Activated CD4-positive, alpha-beta T cell treated with anti-CD3 and anti-CD28 coated beads for 4 hours (primary cell): Measurements from ENCODE around the gene SDR42E2.
"Not testable (repeated sequence)": the region's sequence is repeated elsewhere in the genome, so short reads cannot be mapped to it uniquely, and the experiment has no call there.

Source experiments
- DNase-seq, 2 donors: peaks; one replicate each; pipeline ENCODE4 v3.0.0-alpha.2; 2020

Gene SDR42E2

DNA sequence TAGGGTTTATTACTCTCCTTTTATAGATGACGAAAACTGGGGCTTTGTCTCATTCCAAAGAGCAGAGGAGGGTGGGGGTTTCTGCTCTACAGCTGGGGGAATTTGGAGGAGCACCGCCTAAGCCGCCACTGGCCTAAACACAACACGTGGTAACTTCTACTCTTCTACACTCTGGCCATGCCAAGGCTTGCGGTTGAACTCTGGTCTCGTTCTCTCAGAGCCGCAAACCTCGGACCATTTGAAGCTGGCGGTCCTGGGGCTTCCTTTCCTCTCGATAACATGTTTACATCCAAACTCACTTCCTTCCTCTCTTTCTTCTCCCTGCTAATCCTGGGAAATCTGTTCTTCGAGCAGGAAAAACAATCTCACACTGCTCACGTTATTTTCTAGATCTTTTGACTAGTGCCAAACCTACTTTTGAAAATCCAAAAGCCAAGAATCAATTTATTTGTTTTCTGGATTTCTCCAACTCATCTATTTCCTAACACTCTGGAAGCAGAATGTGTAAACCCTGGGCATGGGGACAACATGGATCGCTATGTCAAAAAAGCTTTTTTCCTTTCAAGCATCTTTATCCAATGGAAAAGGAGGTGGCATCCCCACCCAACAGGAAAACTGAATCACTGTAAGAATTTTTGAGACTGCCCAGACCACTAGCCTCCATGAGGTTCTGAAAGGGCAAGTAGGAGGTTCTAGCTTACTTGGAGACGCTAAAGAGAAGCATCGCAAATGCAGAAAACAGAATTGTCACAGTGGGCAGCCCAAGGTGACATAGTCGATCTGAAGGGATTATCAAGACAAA is 30.2 kb downstream of the SDR42E2 start:
- peak; percentile 63 to 68 for DNase-seq

- no peak for DNase-seq
These were observed 30.7 kb downstream of the SDR42E2 start for GRCh38 chr16:22193063-22193411.

- peak in 1 of 2 donors; percentile 8 for DNase-seq
These were observed 32.6 kb downstream of the SDR42E2 start for GRCh38 chr16:22194707-22195444.

- no peak for DNase-seq
These were observed 33.1 kb downstream of the SDR42E2 start for GRCh38 chr16:22195445-22195694.

DNA sequence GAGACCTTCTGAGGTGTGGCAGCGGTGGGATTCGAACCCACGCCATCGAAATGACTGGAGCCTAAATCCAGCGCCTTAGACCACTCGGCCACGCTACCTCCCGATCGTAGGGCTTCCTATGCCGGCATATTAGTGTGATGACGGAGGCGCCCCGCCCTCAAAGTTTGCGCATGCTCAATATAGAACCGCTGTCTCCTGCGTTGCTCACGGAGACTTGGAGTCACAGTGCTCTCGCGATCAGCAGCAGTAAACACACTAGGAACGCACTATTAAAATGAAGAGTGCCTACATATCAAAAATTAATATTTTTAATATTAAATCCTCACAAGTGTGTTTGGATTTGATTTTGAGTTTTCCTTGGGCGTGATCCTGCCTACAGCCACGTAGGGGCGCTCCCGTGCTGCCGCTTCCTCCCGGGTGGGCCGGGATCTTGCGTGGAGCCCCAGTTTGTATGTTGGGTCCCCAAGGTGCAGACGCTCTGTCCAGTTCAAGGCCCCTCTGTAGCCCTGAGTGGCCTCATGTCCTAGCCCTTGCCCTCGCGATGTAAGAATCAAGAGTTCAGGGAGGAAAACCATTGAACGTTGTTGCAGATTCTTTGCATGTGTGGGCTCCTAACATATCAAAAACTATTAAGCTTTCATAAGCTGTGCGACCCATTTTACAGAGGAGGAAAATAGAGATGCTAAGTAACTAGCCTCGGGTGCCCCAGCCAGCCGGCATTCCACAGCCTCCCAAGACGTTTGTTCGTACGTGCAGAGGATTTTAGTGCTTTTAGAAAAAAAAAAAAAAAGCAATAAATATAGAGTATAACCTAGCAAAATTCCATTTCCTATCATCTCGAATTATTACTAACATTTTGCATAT is 33.6 kb downstream of the SDR42E2 start:
- DNase-seq: peak; percentile 86 to 91

- not testable (repeated sequence) for DNase-seq
These were observed 34.4 kb downstream of the SDR42E2 start for GRCh38 chr16:22196559-22197168.

DNA sequence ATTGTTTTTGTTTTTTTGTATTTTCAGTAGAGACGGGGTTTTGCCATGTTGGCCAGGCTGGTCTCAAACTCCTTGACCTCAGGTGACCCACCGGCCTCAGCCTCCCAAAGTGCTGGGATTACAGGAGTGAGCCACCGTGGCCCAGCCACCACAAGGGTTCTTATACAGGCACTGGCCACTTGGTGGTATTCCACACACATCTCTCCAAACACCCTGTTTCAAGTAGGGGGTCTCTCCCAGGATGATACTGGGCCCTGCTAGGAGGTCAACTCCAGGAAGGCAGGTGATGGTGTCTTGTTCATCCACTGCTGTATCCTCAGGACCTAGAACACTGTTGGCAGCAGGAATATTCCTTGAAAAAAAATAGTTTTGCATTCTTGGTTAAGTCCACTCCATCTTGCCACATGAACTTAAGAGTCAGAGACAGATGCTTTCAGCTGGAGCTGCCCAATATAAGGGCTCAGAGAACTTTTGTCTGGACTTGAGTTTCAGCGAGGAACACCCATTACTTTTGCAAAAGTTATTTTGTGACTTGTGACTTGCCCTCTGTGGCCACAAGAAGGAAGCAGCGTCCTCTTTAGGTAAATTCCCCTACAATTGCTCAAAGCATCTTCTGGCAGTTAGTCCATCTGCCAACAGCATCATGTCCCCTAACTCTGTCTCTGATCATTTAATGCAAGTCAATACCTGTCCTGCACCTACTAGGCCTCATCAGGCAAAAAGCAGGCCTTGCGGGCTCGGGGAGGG is 36.4 kb downstream of the SDR42E2 start:
- DNase-seq: no peak

DNA sequence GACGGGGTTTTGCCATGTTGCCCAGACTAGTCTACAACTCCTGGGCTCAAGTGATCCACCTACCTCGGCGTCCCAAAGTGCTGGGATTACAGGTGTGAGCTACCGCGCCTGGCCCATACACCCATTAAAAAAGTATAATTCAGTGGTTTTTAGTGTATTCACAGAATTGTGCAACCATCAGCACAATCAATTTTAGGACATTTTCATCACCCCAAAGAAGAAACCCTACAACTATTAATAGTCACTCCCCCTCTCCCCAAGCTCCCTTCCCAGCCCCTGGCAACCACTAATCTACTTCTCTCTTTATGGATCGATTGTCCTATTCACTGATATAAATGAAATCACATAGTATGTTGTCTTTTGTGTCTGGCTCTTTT is 39.9 kb downstream of the SDR42E2 start:
- no peak for DNase-seq

GRCh38 chr16:22203091-22203490 is 40.8 kb downstream of the SDR42E2 start:
- DNase-seq: no peak

DNA sequence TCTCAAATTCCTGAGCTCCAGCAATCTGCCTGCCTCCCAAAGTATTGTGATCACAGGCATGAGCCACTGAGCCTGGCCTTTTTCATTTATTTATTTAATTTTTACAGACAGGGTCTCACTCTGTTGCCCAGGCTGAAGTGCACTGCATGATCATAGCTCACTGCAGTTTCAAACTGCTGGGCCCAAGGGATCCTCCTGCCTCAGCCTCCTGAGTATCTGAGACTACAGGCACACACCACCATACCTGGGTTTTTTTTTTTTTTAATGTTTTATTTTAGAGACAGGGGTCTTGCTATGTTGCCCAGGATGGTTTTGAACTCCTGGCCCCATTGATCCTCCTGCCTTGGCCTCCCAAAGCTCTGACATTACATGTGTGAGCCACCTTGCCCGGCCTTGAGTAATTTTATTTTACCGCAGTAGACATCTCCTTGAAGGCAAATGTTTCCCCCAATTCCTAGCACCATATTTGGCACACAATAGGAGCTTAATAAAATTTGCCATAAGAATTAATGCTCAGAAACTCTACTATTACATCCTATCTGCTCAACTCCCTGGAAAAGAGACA is 41.9 kb downstream of the SDR42E2 start:
- DNase-seq: no peak

- DNase-seq: no peak
These were observed 43.3 kb downstream of the SDR42E2 start for GRCh38 chr16:22205577-22206012.

DNA sequence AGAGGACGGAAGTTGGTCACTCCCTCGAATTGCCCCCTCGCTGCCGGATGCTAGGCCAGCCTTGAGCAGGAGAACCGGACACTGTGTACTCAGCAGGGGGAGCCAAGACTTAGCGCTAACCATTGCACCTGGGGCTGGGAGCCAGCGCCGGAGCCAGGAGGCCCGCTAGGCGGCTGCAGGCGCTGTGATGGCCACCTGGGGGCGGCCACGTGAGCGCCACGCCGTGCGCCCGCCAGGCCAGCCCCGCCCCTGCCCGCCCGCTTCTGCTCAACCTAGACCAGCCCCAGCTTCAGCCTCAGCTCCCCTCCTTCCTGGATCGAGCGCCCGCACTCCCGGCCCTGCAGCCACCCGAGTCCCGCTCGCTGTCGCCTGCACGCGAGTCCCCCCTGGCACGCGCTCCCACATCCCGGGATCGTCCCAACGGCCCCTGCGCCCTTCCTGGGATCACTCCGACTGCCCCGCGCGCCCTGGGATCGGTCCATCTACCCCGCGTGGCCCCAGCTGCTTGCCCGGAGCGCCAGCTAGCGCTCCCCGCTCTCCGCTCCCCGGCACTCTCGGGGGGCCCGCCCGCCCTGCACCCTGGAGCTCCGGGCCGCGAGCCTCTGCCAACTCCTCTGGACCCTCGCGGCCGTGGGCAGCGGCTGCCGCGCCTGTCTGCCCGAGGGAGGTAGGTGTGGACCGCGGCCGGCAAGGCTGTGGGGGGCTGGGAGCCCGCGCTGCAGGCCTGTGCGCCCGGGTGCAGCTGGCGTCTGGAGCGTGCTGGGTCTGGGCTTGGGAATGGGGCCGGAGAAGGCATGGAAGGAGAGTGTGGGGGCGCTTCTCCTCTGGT is 43.9 kb downstream of the SDR42E2 start, which contains the start of gene EEF2K:
Gene EEF2K, plus strand, starts transcription at position 266 of the 829 bp plus-strand sequence. CDS start 19,452 bp downstream, outside the sequence.
- DNase-seq: peak; percentile 77 to 78

- DNase-seq: peak; percentile 64 to 71
These were observed 44.8 kb downstream of the SDR42E2 start for GRCh38 chr16:22206842-22207714.

GRCh38 chr16:22207715-22208360 is 45.5 kb downstream of the SDR42E2 start:
- no peak for DNase-seq

GRCh38 chr16:22210285-22210684 is 48.0 kb downstream of the SDR42E2 start:
- no peak for DNase-seq

DNA sequence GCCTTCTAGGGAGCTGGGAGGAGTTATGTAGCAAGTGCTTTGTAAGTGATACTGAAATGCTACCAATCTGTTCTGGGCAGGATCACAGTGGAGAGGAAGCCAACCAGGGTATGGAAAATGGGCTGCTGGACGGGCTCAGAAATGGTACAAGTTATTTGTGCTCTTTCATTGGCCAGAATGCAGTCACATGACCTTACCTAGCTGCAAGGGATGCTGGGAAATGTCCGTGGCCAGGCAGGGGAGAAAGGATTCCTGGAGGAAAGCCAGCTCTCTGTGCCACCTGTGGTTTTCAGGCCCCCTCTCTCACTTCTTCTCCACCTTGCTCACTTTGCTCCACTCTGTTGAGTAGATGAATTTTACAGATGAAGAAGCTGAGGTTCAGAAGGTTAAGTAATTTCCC is 48.5 kb downstream of the SDR42E2 start:
- no peak for DNase-seq

DNA sequence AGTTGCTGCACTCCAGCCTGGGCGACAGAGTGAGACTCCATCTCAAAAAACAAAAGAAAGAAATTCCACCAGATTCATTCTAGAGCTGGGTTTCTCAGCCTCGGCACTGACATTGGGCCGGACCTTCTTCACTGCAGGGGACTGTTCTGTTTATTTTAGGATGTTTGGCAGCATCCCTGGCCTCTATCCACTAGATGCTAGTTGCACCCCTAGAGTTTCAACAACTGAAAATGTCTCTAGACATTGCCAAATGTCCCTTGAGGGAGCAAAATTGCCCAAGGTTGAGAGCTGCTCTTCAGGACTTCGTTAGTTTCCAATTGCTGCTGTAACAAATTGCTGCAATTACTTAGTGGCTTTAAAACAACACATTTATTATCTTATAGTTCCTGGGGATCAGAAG is 50.9 kb downstream of the SDR42E2 start:
- no peak for DNase-seq

DNA sequence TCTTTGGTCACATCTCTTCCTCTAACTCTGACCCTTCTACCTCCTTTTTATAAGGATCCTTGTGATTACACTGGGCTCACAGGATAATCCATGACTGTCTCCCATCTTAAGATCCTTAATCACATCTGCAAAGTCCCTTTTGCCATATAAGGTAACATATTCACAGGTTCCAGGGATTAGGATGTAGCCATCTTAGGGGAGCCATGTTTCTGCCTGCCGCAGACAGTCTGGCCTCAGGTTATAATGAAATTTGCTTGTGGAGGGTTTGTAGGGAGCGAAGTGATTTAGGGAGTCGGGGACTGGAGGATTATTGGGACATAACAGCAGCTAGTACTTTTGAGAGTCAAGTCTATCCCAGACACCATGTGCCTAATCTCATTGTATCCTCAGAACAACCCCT is 51.5 kb downstream of the SDR42E2 start:
- no peak for DNase-seq

GRCh38 chr16:22214402-22214801 is 52.1 kb downstream of the SDR42E2 start:
- no peak for DNase-seq
